ENCODE measurements around the gene MYBL2.
A peak's percentile ranks its signal among the peaks of the same experiment; 100 is the strongest.

Gene MYBL2

DNA sequence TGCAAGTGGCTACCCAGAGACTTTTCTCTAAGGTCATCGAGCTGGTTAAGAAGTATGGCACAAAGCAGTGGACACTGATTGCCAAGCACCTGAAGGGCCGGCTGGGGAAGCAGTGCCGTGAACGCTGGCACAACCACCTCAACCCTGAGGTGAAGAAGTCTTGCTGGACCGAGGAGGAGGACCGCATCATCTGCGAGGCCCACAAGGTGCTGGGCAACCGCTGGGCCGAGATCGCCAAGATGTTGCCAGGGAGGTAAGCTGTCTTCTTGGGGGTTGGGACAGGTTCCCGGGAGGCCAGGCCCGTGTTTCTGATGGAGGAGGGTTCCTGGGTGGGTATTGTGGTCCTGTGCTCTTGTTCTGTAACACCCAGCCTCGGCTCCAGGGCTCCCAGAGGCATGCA lies 19.9 kb downstream of the MYBL2 start:
- DNase-seq, result no peak

GRCh38 chr20:43689165-43689564 lies 22.3 kb downstream of the MYBL2 start:
- DNase-seq, result no peak

DNA sequence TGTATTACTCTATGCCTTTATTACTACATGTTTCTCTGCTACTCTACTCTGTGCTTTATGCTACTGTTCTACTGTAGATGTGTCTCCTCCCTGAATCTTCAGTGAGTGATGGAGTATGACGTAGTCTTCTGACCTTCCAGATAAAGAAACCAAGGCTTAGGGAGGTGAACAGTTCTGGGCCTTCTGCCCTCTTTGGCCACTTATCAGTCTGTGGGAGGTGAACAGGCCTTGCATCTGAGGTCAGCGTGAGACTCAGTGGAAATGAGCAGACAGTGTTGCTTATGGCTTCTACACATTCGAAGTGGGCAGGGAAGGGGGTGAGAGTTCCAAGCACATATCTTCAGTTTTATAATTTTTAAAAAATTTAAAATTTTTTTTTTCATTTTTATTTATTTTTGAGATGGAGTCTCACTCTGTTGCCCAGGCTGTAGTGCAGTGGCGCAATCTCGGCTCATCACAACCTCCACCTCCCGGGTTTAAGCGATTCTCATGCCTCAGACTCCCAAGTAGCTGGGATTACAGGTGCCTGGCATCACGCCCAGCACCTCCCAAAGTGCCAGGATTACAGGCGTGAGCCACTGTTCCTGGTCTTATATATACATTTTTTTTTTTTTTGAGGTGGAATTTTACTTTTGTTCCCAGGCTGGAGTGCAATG lies 24.2 kb downstream of the MYBL2 start:
- DNase-seq, result no peak

GRCh38 chr20:43691928-43692524 lies 25.1 kb downstream of the MYBL2 start:
- DNase-seq, result peak; percentile 15

DNA sequence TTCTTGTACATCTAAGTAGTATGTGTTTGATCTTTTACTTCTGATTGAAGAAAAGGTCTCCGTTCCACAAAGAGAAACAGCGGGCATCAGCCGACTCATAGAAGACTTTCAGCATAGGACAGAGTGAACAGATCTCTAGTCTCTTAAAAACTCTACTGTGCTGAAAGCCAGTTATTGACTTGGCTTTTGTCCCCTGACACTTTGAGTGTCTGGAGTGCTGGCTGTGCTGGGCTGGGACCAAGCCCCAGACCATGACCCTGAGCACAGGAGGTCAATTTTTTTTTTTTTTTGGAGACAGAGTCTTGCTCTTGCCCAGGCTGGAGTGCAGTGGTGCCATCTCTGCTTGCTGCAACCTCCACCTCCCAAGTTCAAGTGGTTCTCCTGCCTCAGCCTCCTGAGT lies 27.8 kb downstream of the MYBL2 start:
- DNase-seq, result no peak

- no peak for DNase-seq
These were observed 28.7 kb downstream of the MYBL2 start for GRCh38 chr20:43695571-43695970.

DNA sequence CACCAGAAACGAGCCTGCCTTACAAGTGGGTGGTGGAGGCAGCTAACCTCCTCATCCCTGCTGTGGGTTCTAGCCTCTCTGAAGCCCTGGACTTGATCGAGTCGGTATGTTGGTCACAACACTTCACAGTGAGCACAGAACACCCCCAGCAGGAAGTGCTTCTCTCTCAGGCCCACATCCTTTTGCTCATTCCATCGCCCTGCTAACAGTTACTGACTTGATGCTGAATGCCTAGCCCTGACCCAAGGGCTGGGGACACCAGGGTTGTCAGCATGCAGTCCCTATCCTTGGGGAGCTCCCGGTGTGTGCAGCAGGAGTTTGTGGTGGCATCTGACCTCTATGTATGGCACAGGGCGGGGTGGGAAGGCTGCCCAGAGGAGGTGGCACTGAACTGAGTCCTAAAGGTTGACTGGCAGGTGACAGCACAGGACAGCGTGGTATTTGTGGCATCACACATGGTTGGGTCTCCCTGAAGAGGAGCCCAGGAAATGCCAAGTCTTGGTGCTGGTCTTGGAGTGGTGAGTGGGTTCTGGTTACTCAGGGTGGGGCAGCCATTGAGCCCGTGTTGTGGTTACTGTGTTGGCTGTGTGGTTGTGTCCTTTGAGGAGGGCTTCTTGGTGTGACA lies 33.1 kb downstream of the MYBL2 start:
- no peak for DNase-seq

DNA sequence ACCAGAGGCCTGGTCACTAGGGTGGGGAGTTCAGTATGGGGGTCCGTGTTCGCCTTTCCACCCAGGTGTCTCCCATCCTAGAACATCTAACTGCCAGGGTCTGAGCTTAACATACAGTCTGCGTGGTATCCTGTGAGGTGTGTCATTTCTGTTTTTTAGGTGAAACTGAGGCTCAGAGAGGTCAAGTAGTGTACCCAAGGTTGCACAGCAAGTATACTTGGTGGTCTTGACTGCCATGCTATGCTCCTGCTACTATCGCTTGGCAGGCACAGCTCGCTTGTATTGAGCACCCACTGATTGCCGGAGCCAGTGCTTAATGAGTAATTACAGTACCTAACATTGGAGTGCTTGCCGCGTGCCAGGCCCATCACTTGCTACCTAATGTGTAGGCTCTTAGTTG lies 33.7 kb downstream of the MYBL2 start:
- no peak for DNase-seq

GRCh38 chr20:43702502-43702901 lies 35.6 kb downstream of the MYBL2 start:
- no peak for DNase-seq

DNA sequence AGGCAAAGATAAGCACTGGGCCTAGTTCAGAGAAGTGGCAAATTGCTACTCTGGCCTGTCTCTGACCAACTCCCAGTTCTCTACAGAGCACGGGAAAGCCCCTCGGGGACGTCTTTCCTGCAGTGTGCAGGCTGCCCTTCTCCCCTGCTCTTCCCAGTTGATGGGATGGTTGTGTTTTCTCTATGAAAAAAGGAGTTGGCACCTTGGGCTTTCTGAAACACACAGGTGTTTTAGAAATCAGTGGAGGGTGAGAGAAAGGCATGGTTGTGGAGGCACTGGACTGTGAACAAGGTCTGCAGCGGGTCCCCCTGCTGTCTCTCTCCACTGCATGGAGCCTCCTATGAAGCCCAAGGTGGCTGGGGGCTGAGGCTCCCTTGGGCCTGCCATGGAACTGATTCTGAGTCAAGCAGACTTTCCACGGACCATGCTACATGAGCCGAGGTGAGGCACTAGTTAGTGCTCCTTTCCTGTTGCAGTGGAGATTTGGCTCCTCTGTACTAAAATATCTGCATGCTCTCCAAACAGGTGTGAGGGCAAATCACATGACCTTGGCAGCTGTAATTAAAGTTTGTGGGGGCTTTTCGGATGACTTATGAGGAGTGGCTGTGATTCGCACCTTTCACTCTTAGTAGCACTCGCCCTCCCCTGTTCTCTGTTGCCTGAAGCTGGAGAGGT lies 43.6 kb downstream of the MYBL2 start:
- DNase-seq, result no peak

DNA sequence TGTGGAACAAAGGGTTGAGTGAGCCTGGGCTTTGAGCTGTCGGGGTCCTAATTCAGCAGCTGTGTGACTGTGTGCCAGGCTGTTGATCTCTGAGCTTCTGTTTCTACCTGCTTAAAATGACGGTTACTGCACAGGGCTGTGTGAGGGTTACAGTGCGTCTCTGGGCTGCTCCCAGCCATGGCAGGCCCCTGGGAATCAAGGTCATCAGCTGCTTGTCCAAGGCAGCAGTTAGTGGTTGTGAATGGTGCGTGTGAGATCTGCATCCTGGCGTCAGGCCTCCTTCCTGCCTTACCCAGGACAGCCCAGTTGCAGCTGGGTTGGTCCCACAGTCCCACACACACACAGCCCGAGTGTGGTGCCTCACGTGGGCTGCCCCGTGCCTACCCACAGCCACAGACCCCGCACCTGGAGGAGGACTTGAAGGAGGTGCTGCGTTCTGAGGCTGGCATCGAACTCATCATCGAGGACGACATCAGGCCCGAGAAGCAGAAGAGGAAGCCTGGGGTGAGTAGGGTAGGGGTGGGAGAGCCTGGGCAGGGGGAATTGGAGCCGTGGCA lies 44.3 kb downstream of the MYBL2 start:
- DNase-seq, result no peak

DNA sequence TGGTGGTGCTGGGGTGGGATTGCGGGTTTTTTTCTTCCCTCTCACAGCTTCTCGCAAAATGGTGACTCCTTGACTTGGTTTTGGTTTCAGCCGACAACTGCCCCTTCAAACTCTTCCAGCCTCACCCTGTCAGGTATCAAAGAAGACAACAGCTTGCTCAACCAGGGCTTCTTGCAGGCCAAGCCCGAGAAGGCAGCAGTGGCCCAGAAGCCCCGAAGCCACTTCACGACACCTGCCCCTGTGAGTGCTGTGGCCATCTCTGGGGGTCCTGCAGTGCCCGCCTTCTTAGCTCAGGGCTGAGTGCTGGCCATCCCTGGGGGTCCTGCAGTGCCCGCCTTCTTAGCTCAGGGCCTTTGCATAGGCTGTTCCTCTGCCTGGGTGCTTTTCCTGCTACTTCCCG lies 48.1 kb downstream of the MYBL2 start:
- DNase-seq, result no peak

GRCh38 chr20:43715511-43715910 lies 48.6 kb downstream of the MYBL2 start:
- no peak for DNase-seq

- DNase-seq, result no peak
These were observed 49.2 kb downstream of the MYBL2 start for GRCh38 chr20:43716123-43716522.

GRCh38 chr20:43716757-43717615 lies 50.1 kb downstream of the MYBL2 start:
- no peak for DNase-seq

DNA sequence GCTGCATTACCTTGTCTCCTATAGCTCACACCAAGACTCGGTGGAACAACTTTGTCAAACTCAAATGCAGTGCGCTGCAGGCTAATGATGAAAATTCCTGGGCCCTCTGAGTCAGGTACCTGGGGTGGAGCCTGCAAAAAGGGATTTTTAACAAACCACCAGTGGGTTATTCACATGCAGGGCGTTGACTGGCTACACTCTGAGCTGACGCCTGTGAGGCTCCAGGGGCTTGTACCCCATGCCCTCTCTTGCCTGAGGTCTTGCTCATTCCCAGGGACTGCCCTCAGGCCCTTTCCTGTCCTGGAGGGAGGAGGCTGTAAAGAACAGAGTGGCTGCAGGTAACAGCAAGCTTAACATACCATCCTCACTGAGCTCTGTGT lies 50.7 kb downstream of the MYBL2 start:
- no peak for DNase-seq

- DNase-seq, result no peak
These were observed 53.1 kb downstream of the MYBL2 start for GRCh38 chr20:43720007-43720406.

DNA sequence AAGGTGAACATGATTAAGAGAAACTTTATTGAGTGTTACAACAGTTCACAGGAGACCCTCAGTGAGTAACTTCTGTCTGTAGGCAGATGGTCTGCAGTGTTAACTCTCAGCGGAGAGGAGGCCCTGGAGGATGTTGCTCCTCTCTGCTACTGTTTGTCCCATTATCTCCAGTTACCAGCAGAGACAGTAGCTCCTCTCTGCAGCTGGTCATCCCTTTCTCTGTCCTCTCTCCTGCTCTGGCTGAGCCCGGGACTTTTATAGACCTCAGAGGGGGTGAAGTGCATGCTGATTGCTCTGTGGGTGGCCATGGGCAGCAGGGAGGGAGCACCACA lies 54.1 kb downstream of the MYBL2 start:
- DNase-seq, result no peak

DNA sequence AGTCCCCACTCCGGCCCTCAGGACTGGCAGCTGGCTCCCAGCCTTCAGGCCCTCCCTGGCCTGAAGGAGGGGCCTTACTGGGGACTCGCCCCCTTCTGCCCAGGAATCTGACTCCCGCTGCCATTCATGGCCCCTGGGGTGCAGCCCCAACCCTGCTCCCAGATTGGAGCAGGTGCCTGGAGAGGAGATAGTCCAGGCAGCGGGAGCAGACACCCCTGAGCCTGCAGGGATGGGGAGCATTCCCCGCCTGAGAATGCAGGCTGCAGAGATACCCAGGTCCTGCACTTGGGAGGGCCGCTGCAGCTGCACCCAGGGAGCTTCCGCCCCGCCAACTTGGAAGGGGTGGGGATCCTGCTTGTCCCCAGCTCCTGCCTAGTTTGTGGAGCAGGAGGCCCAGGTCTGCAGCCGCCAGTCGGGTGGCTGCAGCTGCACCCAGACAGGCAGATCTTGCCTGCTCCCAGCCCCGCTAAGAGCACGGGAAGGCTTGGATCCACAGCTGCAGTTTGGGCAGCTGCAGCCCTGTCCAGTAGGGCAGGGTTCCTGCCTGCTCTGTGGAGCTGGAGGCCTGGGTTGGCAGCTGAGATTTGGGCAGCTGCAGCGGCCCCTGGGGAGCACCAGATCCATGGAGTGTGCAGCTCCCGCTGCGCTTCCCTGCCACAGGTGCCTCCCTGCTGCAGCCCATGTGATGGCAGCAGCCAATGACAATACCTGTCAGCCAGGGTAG lies 54.7 kb downstream of the MYBL2 start:
- DNase-seq, result no peak

DNA sequence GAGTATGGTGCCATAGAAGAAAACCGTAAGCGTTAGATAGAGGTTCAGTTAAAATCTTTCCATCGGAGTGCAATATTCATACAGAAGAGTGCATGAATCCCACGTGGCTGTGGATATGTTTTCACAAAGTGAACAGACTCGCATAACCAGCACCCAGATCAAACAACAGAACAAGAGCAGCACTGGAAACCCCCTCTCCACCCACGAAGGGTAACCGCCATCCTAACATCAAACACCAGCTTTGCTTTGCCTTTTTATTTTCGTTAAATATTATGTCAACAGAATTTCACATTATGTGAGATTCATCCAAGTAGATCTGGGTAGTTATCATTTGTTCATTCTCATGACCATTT lies 55.2 kb downstream of the MYBL2 start:
- no peak for DNase-seq

GRCh38 chr20:43723186-43723585 lies 56.3 kb downstream of the MYBL2 start:
- no peak for DNase-seq

GRCh38 chr20:43723735-43724134 lies 56.8 kb downstream of the MYBL2 start:
- DNase-seq, result no peak
